ENCODE data around the gene PIGN. TPM values are rescaled to one million over a fixed set of nuclear protein-coding genes. Genes with fewer than 3 reads are reported as not detected.

PIGN gene
- total RNA-seq, 1 experiment from 2014 or later, result 22.8 TPM

DNA sequence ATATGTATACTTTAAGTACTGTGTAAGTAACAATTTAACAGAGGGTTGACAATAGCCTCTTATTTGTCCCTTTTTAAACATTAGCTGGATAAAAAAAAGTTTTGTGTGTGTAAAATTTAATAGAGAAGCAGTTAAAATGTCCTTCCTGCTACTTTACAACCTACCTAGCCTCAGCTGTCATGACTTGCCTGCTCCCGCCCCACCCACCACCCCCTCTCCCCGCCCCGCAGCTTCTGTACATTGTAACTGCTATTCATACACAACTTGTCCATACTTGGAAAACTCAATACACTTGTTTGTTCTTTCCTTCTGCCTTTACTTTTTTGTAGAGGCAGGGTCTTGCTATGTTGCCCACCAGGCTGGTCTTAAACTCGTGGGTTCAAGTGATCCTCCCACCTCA, 19.7 kb upstream of the PIGN start:
- Histone ChIP-seq H3K9me3 (no peaks in the 10 kb centered on the region), H3K4me3 (ENCODE audit: low read depth, low read length) (no peak overlapping the region), H3K4me1 (peaks cover 8% of the 10 kb centered on the region), H3K27me3 (replicated peaks; ENCODE audit: control insufficient read depth, insufficient read depth, low read length) (no peaks in the 10 kb centered on the region), H3K36me3 (ENCODE audit: control insufficient read depth, insufficient read depth, low read length) (no peaks in the 10 kb centered on the region)
- Mint-ChIP-seq H3K4me3 (ENCODE audit: unreplicated experiment) (no peak overlapping the region), H3K36me3 (ENCODE audit: insufficient read depth, unreplicated experiment) (peaks cover 5% of the 10 kb centered on the region), H3K9me3 (ENCODE audit: unreplicated experiment) (peaks cover 10% of the 10 kb centered on the region), H3K27ac (ENCODE audit: unreplicated experiment) (no peak overlapping the region), H3K4me1 (ENCODE audit: low read depth, unreplicated experiment) (peaks cover 5% of the 10 kb centered on the region), H3K27me3 (ENCODE audit: insufficient read depth, unreplicated experiment) (no peaks in the 10 kb centered on the region)
- TF ChIP-seq, protein P1, sequence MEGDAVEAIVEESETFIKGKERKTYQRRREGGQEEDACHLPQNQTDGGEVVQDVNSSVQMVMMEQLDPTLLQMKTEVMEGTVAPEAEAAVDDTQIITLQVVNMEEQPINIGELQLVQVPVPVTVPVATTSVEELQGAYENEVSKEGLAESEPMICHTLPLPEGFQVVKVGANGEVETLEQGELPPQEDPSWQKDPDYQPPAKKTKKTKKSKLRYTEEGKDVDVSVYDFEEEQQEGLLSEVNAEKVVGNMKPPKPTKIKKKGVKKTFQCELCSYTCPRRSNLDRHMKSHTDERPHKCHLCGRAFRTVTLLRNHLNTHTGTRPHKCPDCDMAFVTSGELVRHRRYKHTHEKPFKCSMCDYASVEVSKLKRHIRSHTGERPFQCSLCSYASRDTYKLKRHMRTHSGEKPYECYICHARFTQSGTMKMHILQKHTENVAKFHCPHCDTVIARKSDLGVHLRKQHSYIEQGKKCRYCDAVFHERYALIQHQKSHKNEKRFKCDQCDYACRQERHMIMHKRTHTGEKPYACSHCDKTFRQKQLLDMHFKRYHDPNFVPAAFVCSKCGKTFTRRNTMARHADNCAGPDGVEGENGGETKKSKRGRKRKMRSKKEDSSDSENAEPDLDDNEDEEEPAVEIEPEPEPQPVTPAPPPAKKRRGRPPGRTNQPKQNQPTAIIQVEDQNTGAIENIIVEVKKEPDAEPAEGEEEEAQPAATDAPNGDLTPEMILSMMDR (IDR thresholded peaks at IDR 0.05; ENCODE audit: insufficient read depth in 1 of 2, low read depth in 1 of 2, low read length in 1 of 2, severe bottlenecking in 1 of 2, unreplicated experiment in 1 of 2), result no peak
- ChIA-PET POLR2A (no interaction called here), CTCF (no interaction called here)
- BruUV-seq (replicated peaks), result no TSS peak
- intact Hi-C loops (cut with micrococcal nuclease; ENCODE audit: unreplicated experiment), result no loop called here
- DNase-seq, result no peak

DNA sequence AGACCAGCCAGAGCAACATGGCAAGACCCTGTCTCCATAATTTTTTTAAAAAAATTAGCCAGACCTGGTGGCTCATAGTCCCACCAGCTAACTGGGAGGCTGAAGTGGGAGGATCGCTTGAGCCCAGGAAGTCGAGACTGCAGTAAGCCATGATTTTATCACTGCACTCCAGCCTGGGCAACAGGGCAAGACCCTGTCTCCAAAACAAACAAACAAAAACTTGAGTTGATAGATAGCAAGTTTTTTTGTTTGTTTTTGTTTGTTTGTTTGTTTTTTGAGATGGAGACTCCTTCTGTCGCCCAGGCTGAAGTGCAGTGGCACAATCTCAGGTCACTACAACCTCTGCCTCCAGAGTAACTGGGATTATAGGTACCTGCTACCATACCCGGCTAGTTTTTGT, 19.0 kb upstream of the PIGN start:
- POLR2A ChIA-PET, result no interaction called here
- H3K27me3 Mint-ChIP-seq (ENCODE audit: insufficient read depth, unreplicated experiment), result no peaks in the 10 kb centered on the region
- H3K27ac Mint-ChIP-seq (ENCODE audit: unreplicated experiment), result no peak overlapping the region

DNA sequence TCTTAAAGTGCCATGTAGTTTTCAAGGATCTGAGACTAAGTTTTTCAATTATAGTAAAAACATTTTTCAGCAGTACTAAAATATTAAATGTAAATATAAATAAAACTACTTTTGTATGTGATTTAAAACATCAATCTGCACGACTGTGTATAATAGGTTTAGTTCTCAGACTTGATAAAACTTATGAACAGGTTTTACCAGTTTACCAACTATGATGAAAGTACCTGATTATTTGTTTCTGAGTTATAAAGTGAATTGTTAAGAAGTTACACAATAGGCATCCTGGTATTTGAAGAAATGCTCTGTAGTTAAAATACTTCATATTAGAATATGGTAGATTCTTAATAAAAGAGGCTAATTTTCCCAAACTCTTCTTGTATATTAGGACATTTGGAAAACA, 15.0 kb upstream of the PIGN start:
- DNase-seq, result no peak
- H3K4me1 ChIP-seq, result peaks cover 10% of the 10 kb centered on the region
- TF ChIP-seq, protein P1 (IDR thresholded peaks at IDR 0.05; ENCODE audit: insufficient read depth in 1 of 2, low read depth in 1 of 2, low read length in 1 of 2, severe bottlenecking in 1 of 2, unreplicated experiment in 1 of 2), result no peak
- no peaks in the 10 kb centered on the region for H3K9me3 ChIP-seq
- H3K4me3 ChIP-seq (ENCODE audit: low read depth, low read length), result no peak overlapping the region
- Mint-ChIP-seq H3K4me3 (ENCODE audit: unreplicated experiment) (no peak overlapping the region), H3K36me3 (ENCODE audit: insufficient read depth, unreplicated experiment) (no peaks in the 10 kb centered on the region), H3K27ac (ENCODE audit: unreplicated experiment) (no peak overlapping the region), H3K4me1 (ENCODE audit: low read depth, unreplicated experiment) (no peaks in the 10 kb centered on the region), H3K27me3 (ENCODE audit: insufficient read depth, unreplicated experiment) (no peaks in the 10 kb centered on the region), H3K9me3 (ENCODE audit: unreplicated experiment) (no peaks in the 10 kb centered on the region)
- H3K27me3 ChIP-seq (replicated peaks; ENCODE audit: control insufficient read depth, insufficient read depth, low read length), result no peaks in the 10 kb centered on the region
- intact Hi-C loops (cut with micrococcal nuclease; ENCODE audit: unreplicated experiment), result loop anchor here (2.0 kb wide), 1 partner anchor 15 kb away; the partner anchor contains the start of genes PIGN and RELCH
- no TSS peak for BruUV-seq (replicated peaks)
- CTCF ChIA-PET, result no interaction called here
- POLR2A ChIA-PET, result no interaction called here
- no peaks in the 10 kb centered on the region for H3K36me3 ChIP-seq (ENCODE audit: control insufficient read depth, insufficient read depth, low read length)

More for the DNA sequence above, 19.0 kb upstream of the PIGN start:
- H3K9me3 Mint-ChIP-seq (ENCODE audit: unreplicated experiment), result peaks cover 10% of the 10 kb centered on the region
- TF ChIP-seq, protein P1 (IDR thresholded peaks at IDR 0.05; ENCODE audit: insufficient read depth in 1 of 2, low read depth in 1 of 2, low read length in 1 of 2, severe bottlenecking in 1 of 2, unreplicated experiment in 1 of 2), result no peak
- no peak for DNase-seq
- H3K4me1 Mint-ChIP-seq (ENCODE audit: low read depth, unreplicated experiment), result peaks cover 5% of the 10 kb centered on the region
- peaks cover 5% of the 10 kb centered on the region for H3K36me3 Mint-ChIP-seq (ENCODE audit: insufficient read depth, unreplicated experiment)
- CTCF ChIA-PET, result no interaction called here
- H3K4me3 Mint-ChIP-seq (ENCODE audit: unreplicated experiment), result no peak overlapping the region
- intact Hi-C loops (cut with micrococcal nuclease; ENCODE audit: unreplicated experiment), result no loop called here
- no peak overlapping the region for H3K4me3 ChIP-seq (ENCODE audit: low read depth, low read length)
- H3K27me3 ChIP-seq (replicated peaks; ENCODE audit: control insufficient read depth, insufficient read depth, low read length), result no peaks in the 10 kb centered on the region
- no TSS peak for BruUV-seq (replicated peaks)
- H3K4me1 ChIP-seq, result peaks cover 10% of the 10 kb centered on the region
- H3K36me3 ChIP-seq (ENCODE audit: control insufficient read depth, insufficient read depth, low read length), result no peaks in the 10 kb centered on the region
- no peaks in the 10 kb centered on the region for H3K9me3 ChIP-seq
